ENCODE measurements around the gene PDE6D.

- no peak for TF ChIP-seq CTCF (IDR thresholded peaks at IDR 0.05; ENCODE audit: low read depth, low read length)
- no peak for TF ChIP-seq EZH2phosphoT487 (IDR thresholded peaks at IDR 0.05; ENCODE audit: low read depth)
Measured at GRCh38 chr2:231707927-231708772, 72.9 kb downstream of the PDE6D start, which contains the start of gene PTMA.

All from OCI-LY3 (cell line).